ENCODE results near the gene NSL1.

The NSL1 gene

DNA sequence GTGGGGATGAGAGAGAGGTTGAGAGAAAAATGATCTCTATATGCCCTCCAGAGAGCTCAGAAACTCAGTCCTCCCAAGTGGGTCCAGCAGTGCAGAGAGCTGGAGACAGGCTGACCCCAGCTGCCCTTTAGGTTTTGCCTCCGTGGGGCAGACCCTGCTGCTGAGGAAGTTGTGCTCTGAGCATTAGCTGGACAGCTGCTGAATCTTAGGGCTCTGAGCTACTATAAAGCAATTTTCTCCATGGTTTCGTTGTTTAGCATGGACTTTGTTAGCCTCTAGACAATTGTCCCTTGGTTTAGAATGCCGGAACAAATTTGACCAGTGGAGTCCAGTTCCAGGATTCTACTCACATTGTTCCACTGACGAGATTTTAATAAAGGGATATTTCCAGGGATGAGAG, 114.0 kb downstream of the NSL1 start:
- TF ChIP-seq, protein P1, sequence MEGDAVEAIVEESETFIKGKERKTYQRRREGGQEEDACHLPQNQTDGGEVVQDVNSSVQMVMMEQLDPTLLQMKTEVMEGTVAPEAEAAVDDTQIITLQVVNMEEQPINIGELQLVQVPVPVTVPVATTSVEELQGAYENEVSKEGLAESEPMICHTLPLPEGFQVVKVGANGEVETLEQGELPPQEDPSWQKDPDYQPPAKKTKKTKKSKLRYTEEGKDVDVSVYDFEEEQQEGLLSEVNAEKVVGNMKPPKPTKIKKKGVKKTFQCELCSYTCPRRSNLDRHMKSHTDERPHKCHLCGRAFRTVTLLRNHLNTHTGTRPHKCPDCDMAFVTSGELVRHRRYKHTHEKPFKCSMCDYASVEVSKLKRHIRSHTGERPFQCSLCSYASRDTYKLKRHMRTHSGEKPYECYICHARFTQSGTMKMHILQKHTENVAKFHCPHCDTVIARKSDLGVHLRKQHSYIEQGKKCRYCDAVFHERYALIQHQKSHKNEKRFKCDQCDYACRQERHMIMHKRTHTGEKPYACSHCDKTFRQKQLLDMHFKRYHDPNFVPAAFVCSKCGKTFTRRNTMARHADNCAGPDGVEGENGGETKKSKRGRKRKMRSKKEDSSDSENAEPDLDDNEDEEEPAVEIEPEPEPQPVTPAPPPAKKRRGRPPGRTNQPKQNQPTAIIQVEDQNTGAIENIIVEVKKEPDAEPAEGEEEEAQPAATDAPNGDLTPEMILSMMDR (conservative IDR thresholded peaks at IDR 0.05; ENCODE audit: low read depth) = no peak
- CTCF ChIA-PET = interaction anchor here (0.7 to 1.3 kb wide), 2 partner anchors 13 to 607 kb away, joined by 3 to 6 read pairs; no protein-coding TSS in a partner anchor
- POLR2A ChIA-PET (ENCODE audit: low non-redundant PET) = no interaction called here
- no peak overlapping the region for H3K27ac ChIP-seq
- DNase-seq (ENCODE audit: low spot score) = no peak

DNA sequence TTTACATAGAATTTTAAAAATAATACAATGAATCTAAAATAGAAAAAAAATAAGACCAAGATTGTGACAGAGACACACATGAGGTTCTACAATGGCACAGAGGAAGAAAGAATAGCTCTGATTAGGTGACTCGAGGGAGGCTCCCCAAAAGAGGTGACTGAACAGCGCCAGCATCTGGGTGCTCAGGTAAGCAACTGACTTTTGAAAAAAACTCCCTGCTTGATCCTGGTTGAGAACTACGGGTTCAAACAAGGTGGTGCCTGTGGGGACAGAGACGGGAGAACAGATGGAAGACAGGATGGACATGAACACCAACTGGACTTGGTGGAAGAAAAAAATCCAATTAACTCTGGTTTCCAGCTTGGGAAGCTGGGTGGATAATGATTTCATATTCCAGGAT, 114.4 kb downstream of the NSL1 start:
- ChIA-PET CTCF (interaction anchor here (0.7 to 1.3 kb wide), 2 partner anchors 12 to 607 kb away, joined by 3 to 6 read pairs; no protein-coding TSS in a partner anchor), POLR2A (ENCODE audit: low non-redundant PET) (no interaction called here)
- TF ChIP-seq, protein P1 (conservative IDR thresholded peaks at IDR 0.05; ENCODE audit: low read depth) = no peak
- DNase-seq (ENCODE audit: low spot score) = no peak
- no peak overlapping the region for H3K27ac ChIP-seq

All from RWPE1 (cell line).